AG20443 (cell line): ENCODE measurements around the gene ADAMTS2.
A peak's percentile ranks its signal among the peaks of the same experiment; 100 is the strongest.

Experiments
- DNase-seq: peaks from one replicate; pipeline ENCODE4 v3.0.0; 2012; ENCODE audit warnings: low spot score, mixed read lengths

Gene ADAMTS2

GRCh38 chr5:179343719-179344430 lies 1.4 kb downstream of the ADAMTS2 start:
- DNase-seq, result peak; percentile 82

GRCh38 chr5:179343021-179343718 lies 2.1 kb downstream of the ADAMTS2 start:
- DNase-seq, result no peak

- DNase-seq, result peak; percentile 91
Observed at GRCh38 chr5:179342577-179342976, 2.7 kb downstream of the ADAMTS2 start.

- DNase-seq, result no peak
Observed at GRCh38 chr5:179340465-179340864, 4.8 kb downstream of the ADAMTS2 start.

GRCh38 chr5:179339996-179340395 lies 5.3 kb downstream of the ADAMTS2 start:
- DNase-seq, result no peak

- no peak for DNase-seq
Observed at GRCh38 chr5:179339081-179339480, 6.2 kb downstream of the ADAMTS2 start.

GRCh38 chr5:179337796-179338676 lies 7.2 kb downstream of the ADAMTS2 start:
- no peak for DNase-seq

GRCh38 chr5:179336871-179337795 lies 8.1 kb downstream of the ADAMTS2 start:
- no peak for DNase-seq

- no peak for DNase-seq
Observed at GRCh38 chr5:179336126-179336870, 9.0 kb downstream of the ADAMTS2 start.

GRCh38 chr5:179333796-179334761 lies 11.2 kb downstream of the ADAMTS2 start:
- DNase-seq, result no peak

GRCh38 chr5:179332741-179333290 lies 12.4 kb downstream of the ADAMTS2 start:
- DNase-seq, result no peak

- DNase-seq, result no peak
Observed at GRCh38 chr5:179331591-179332375, 13.5 kb downstream of the ADAMTS2 start.

- no peak for DNase-seq
Observed at GRCh38 chr5:179330186-179330900, 14.9 kb downstream of the ADAMTS2 start.

- DNase-seq, result no peak
Observed at GRCh38 chr5:179328291-179328690, 17.0 kb downstream of the ADAMTS2 start.

GRCh38 chr5:179327021-179327735 lies 18.1 kb downstream of the ADAMTS2 start:
- no peak for DNase-seq

GRCh38 chr5:179326122-179326927 lies 18.9 kb downstream of the ADAMTS2 start:
- DNase-seq, result peak; percentile 95
